ENCODE data around the gene TSHZ1. TPM values are rescaled to one million over a fixed set of nuclear protein-coding genes. Genes with fewer than 3 reads are reported as not detected.
A peak's percentile ranks its signal among the peaks of the same experiment; 100 is the strongest.

TSHZ1 gene
- total RNA-seq, 4 donors from 2014 or later, result 14.1 to 23.3 (median 17.6) TPM

DNA sequence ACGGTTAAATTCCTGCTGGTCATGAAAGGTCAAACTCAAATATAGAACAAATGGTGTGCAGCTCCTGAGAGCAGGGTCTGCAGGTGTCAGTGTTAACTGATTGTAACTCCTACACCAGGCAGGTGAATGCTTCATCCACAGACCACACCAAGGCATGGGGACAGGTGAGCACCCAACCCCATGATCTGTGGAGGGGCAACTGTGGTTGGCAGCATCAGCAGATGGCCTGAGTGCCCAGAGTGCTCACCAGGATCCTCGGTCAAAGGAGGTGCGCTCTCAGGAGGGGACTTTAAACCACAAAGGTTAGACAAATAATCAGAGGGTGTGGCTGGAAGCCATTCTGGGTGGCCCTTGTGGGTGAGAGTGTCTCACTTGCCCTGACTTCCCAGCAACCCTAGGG, 46.1 kb upstream of the TSHZ1 start:
- intact Hi-C loops (cut with DNase I; ENCODE audit: low total_unique reads), result no loop called here
- peak in 1 of 2 donors; percentile 4 for DNase-seq (ENCODE audit: low spot score in 2 of 2)
- no peak for TF ChIP-seq POLR2A (IDR thresholded peaks at IDR 0.05)
- TF ChIP-seq, protein P1, sequence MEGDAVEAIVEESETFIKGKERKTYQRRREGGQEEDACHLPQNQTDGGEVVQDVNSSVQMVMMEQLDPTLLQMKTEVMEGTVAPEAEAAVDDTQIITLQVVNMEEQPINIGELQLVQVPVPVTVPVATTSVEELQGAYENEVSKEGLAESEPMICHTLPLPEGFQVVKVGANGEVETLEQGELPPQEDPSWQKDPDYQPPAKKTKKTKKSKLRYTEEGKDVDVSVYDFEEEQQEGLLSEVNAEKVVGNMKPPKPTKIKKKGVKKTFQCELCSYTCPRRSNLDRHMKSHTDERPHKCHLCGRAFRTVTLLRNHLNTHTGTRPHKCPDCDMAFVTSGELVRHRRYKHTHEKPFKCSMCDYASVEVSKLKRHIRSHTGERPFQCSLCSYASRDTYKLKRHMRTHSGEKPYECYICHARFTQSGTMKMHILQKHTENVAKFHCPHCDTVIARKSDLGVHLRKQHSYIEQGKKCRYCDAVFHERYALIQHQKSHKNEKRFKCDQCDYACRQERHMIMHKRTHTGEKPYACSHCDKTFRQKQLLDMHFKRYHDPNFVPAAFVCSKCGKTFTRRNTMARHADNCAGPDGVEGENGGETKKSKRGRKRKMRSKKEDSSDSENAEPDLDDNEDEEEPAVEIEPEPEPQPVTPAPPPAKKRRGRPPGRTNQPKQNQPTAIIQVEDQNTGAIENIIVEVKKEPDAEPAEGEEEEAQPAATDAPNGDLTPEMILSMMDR (IDR thresholded peaks at IDR 0.05), result no peak
- no peak overlapping the region for H3K4me3 ChIP-seq (ENCODE audit: low read depth, poor library complexity, severe bottlenecking)
- 87 to 94% methylated on average over 3 of the region's 3 CpGs for WGBS, 2 donors

DNA sequence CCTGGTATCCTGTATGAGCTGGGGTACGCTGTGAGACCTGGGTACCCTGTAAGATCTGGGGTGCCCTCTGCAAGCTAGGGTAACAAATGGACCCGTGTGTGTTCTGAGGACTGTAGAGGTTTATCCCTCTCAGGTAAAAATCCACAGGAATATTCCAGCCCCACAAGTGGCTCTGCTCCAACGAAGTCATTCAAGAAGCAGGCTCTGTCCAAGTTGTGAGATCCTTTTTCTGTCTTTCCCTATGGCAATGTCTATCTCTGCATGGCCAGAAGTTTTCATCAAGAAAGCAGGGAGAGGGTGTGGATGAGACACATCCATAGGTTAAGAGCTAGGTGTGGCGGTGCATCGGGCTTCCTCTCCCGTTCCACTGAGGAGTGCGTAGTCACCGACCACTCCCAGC, 44.7 kb upstream of the TSHZ1 start:
- TF ChIP-seq POLR2A (IDR thresholded peaks at IDR 0.05), result no peak
- H3K4me3 ChIP-seq (ENCODE audit: low read depth, poor library complexity, severe bottlenecking), result no peak overlapping the region
- intact Hi-C loops (cut with DNase I; ENCODE audit: low total_unique reads), result no loop called here
- WGBS, 2 donors, result 91 to 93% methylated on average over 8 of the region's 8 CpGs
- no peak for DNase-seq (ENCODE audit: low spot score in 2 of 2)

DNA sequence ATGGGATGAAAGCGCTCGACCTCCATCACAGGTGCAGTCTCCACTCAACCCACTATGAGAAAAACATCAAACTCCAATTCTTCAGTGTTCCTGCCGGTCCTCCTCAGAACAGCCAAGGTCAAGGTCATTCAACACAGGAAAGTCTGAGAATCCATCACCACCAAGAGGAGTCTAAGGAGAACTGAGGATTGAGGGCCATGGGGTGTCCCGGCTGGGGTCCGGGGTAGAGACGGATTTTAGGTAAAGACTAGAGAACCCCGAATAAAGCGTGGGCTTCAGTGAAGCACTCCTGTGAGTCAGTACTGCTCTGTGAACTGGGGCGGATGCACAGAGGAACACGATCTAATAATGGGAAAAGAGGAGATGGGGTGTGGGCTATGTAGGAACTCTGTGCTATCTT, 43.5 kb upstream of the TSHZ1 start:
- peak in 1 of 2 donors; percentile 8 for DNase-seq (ENCODE audit: low spot score in 2 of 2)
- TF ChIP-seq, protein P1 (IDR thresholded peaks at IDR 0.05), result no peak
- no peak for TF ChIP-seq POLR2A (IDR thresholded peaks at IDR 0.05)
- 92 to 94% methylated on average over 10 of the region's 10 CpGs for WGBS, 2 donors
- H3K4me3 ChIP-seq (ENCODE audit: low read depth, poor library complexity, severe bottlenecking), result no peak overlapping the region
- intact Hi-C loops (cut with DNase I; ENCODE audit: low total_unique reads), result no loop called here

DNA sequence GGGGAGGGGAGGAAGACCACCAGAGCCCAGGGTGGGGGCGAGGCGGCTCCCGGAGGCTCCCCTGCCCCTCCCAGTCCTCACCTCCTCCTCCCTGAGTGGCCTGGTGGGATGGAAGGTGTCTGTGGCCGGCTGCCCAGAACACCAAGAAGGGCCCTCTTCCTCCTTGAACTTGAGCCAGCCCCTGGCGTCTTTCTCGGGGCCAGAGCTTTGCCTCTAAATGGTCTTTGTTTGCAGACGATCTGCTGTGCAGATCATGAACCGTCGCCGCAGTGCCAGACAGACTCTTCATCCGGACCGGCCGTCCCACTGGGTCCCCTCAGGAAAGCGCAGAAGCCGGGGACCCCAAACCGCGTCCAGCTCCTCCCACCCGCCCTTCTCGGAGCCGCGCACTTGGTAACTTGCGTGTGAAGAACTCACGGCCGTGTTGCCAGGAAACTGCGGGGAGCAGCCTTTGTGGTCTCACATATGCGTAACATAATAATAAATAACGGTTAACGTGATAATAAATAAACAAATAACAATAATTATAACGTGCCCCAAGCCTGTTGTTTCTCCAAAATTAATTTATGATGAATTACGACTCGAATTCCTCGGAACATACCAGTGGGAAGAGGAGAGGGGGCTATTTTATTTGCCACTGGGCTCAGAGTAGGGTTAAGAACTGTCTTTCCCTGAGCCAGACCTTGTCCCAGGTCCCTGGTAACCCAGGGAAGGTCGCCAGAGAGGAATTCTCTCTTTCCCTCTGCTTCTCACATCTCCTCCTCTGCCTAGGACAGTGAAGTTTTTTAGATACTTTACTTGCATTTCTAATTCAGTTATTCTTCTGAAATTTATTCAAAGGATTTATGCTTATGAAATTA, 42.6 kb upstream of the TSHZ1 start:
- WGBS, 2 donors, result 80 to 82% methylated on average over 33 of the region's 33 CpGs
- H3K4me3 ChIP-seq (ENCODE audit: low read depth, poor library complexity, severe bottlenecking), result no peak overlapping the region
- peak in 1 of 2 donors; percentile 7 for DNase-seq (ENCODE audit: low spot score in 2 of 2)
- TF ChIP-seq, protein P1 (IDR thresholded peaks at IDR 0.05), result no peak
- TF ChIP-seq POLR2A (IDR thresholded peaks at IDR 0.05), result no peak
- intact Hi-C loops (cut with DNase I; ENCODE audit: low total_unique reads), result no loop called here

GRCh38 chr18:75168619-75169018, 42.0 kb upstream of the TSHZ1 start:
- intact Hi-C loops (cut with DNase I; ENCODE audit: low total_unique reads), result no loop called here
- WGBS, 2 donors, result 51 to 58% methylated on average over 7 of the region's 7 CpGs
- DNase-seq (ENCODE audit: low spot score in 2 of 2), result no peak
- no peak overlapping the region for H3K4me3 ChIP-seq (ENCODE audit: low read depth, poor library complexity, severe bottlenecking)
- TF ChIP-seq POLR2A (IDR thresholded peaks at IDR 0.05), result no peak
- TF ChIP-seq, protein P1 (IDR thresholded peaks at IDR 0.05), result no peak

GRCh38 chr18:75169411-75169810, 41.2 kb upstream of the TSHZ1 start:
- 74 to 86% methylated on average over 9 of the region's 9 CpGs for WGBS, 2 donors
- intact Hi-C loops (cut with DNase I; ENCODE audit: low total_unique reads), result no loop called here

More at GRCh38 chr18:75169411-75169810, 41.2 kb upstream of the TSHZ1 start:
- no peak overlapping the region for H3K4me3 ChIP-seq (ENCODE audit: low read depth, poor library complexity, severe bottlenecking)
- no peak for DNase-seq (ENCODE audit: low spot score in 2 of 2)
- no peak for TF ChIP-seq POLR2A (IDR thresholded peaks at IDR 0.05)
- TF ChIP-seq, protein P1 (IDR thresholded peaks at IDR 0.05), result no peak
